Mucosa of descending colon (tissue), 3 donors: ENCODE results near the gene YEATS4. TPM values are rescaled to one million over a fixed set of nuclear protein-coding genes. Genes with fewer than 3 reads are reported as not detected.

ENCODE experiments used
- ATAC-seq: fragments of 200-7000 bp; cut with Tn5 transposase; one replicate; pipeline ENCODE4 v1.9.1; 2020; ENCODE audit warnings: mild to moderate bottlenecking, moderate library complexity
- DNase-seq, 3 donors: peaks; one replicate each; pipeline ENCODE4 v3.0.0-alpha.2; 2020
- H3K36me3 ChIP-seq: fragments of 200-600 bp; one replicate; pipeline ENCODE4 v1.8.0; 2021; ENCODE audit warnings: low read depth, mild to moderate bottlenecking
- H3K4me1 ChIP-seq: fragments of 200-600 bp; one replicate; pipeline ENCODE4 v1.8.0; 2021; ENCODE audit warnings: low read depth, mild to moderate bottlenecking
- H3K4me3 ChIP-seq: fragments of 200-600 bp; one replicate; pipeline ENCODE4 v1.8.0; 2021; ENCODE audit warnings: mild to moderate bottlenecking
- H3K9me3 ChIP-seq: fragments of 200-600 bp; one replicate; pipeline ENCODE4 v1.8.0; 2021; ENCODE audit warnings: mild to moderate bottlenecking
- CTCF ChIP-seq: fragments of 200-600 bp; IDR thresholded peaks from one replicate; pipeline ENCODE4 v1.8.0; 2022; ENCODE audit warnings: antibody characterized with exemption, mild to moderate bottlenecking
- intact Hi-C, 2 donors: fragments of 100-400 bp; cut with DNase I in 1 of 2; cut with micrococcal nuclease in 1 of 2; formaldehyde crosslinking; loops; one replicate each; pipeline versions ENCODE4 v1.11.0 to v1.11.1; 2022; cut with DNase I, micrococcal nuclease
- total RNA-seq, 3 donors: library from RNA; stranded (reverse); fragmentation: NEBNext Ultra II Directional in 2 of 3; extraction: Animal tissue kit (Norgen Biotek cat#: 25700) in 2 of 3; gene quantifications; one replicate each; pipeline versions ENCODE4 v1.2.1 to v1.2.4, GENCODE V29; 2021 to 2023
- donor health status: DM: no; HTN: no; CAD: no; lungs with moderate emphysema.
- donor health status: DM: no; HTN: no; CAD: no.
- donor health status: DM: no; HTN: yes; CAD: no.

Gene YEATS4
- total RNA-seq, 3 donors from 2014 or later, result 8.8 to 12.8 (median 10.7) TPM

DNA sequence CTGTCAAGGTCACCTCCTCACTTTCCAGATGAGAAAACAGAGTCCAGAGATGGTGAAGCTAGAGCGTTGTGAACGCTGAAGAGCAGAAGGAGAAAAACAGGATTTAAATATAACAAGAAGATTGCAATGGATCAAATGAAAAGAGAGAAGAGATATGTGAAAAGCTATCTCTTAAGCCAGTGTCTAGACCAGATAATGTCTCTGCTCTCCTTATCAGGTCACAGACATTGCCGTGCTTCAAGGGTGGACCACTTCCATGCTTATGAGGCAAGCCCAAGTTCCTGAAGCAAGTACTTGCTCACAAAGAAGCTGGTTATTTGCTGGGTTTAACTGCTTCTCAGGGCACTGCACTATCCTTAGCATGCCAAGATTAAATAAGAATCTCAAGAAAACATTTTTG, 79.0 kb downstream of the YEATS4 start:
- TF ChIP-seq CTCF, result no peak
- ATAC-seq (no peak), DNase-seq (no peak)
- Histone ChIP-seq H3K36me3 (no peaks in the 10 kb centered on the region), H3K4me1 (no peaks in the 10 kb centered on the region), H3K4me3 (no peak overlapping the region), H3K9me3 (no peaks in the 10 kb centered on the region)
- intact Hi-C loops, result no loop called here

- DNase-seq (no peak), ATAC-seq (peak; percentile 29)
- H3K4me3 ChIP-seq, result no peak overlapping the region
- H3K4me1 ChIP-seq, result no peaks in the 10 kb centered on the region
- H3K9me3 ChIP-seq, result no peaks in the 10 kb centered on the region
- intact Hi-C loops, result no loop called here
- H3K36me3 ChIP-seq, result no peaks in the 10 kb centered on the region
- TF ChIP-seq CTCF, result no peak
These were observed 80.5 kb downstream of the YEATS4 start for GRCh38 chr12:69440016-69440415.

Other genes with a start within 250 kb of the YEATS4 start
- gene CPSF6, start 120.2 kb upstream of the YEATS4 start, total RNA-seq, result 10 to 100 TPM; 46.7 to 57.3 (median 57.2) TPM
- gene LYZ, start 11.4 kb upstream of the YEATS4 start, total RNA-seq, result 100 to 1,000 TPM in 1 of 3 donors, 10 to 100 TPM in 2; 47.7 to 118 (median 55.2) TPM
- gene FRS2, start 110.6 kb downstream of the YEATS4 start, total RNA-seq, result 10 to 100 TPM; 24.2 to 30.8 (median 30.3) TPM
- gene CCT2, start 225.7 kb downstream of the YEATS4 start, total RNA-seq, result 100 to 1,000 TPM in 2 of 3 donors, 10 to 100 TPM in 1; 85.0 to 106 (median 103) TPM